Measurements from ENCODE around the gene TMEM239.
"Not testable (repeated sequence)": the region's sequence is repeated elsewhere in the genome, so short reads cannot be mapped to it uniquely, and the experiment has no call there.

The TMEM239 gene

GRCh38 chr20:2816030-2816582 is at the start of gene TMEM239:
TSS of gene TMEM239 (plus strand) at chr20:2816364. CDS start at chr20:2816555, 191 bp downstream.
- Histone ChIP-seq H3K27me3 (ENCODE audit: insufficient read depth, low read length) (peaks cover 25% of the 10 kb centered on the region), H3K9me3 (ENCODE audit: low read length) (peaks cover 2% of the 10 kb centered on the region), H3K4me3 (ENCODE audit: low read length) (no peak within 1 kb of the TSS), H3K4me1 (ENCODE audit: insufficient read depth, low read length) (no peaks in the 10 kb centered on the region), H3K36me3 (ENCODE audit: insufficient read depth, low read length) (no peaks in the 10 kb centered on the region), H2AFZ (ENCODE audit: low read depth, low read length) (no peak within 1 kb of the TSS)

- Histone ChIP-seq H3K4me1 (ENCODE audit: insufficient read depth, low read length) (no peaks in the 10 kb centered on the region), H3K27me3 (ENCODE audit: insufficient read depth, low read length) (no peaks in the 10 kb centered on the region), H3K9me3 (ENCODE audit: low read length) (no peaks in the 10 kb centered on the region), H3K36me3 (ENCODE audit: insufficient read depth, low read length) (no peaks in the 10 kb centered on the region), H2AFZ (ENCODE audit: low read depth, low read length) (no peak overlapping the region), H3K4me3 (ENCODE audit: low read length) (no peak overlapping the region)
Observed at GRCh38 chr20:2767768-2768631, 48.2 kb upstream of the TMEM239 start.

- no peaks in the 10 kb centered on the region for H3K27me3 ChIP-seq (ENCODE audit: insufficient read depth, low read length)
Observed at GRCh38 chr20:2768632-2769015, 47.5 kb upstream of the TMEM239 start.

GRCh38 chr20:2770091-2770490 is 46.1 kb upstream of the TMEM239 start:
- H3K9me3 ChIP-seq (ENCODE audit: low read length); H3K4me1 ChIP-seq (ENCODE audit: insufficient read depth, low read length); H3K27me3 ChIP-seq (ENCODE audit: insufficient read depth, low read length); H2AFZ ChIP-seq (ENCODE audit: low read depth, low read length); H3K36me3 ChIP-seq (ENCODE audit: insufficient read depth, low read length); H3K4me3 ChIP-seq (ENCODE audit: low read length): not testable (repeated sequence)

More at GRCh38 chr20:2768632-2769015, 47.5 kb upstream of the TMEM239 start:
- H3K4me1 ChIP-seq (ENCODE audit: insufficient read depth, low read length), result no peaks in the 10 kb centered on the region
- no peak overlapping the region for H2AFZ ChIP-seq (ENCODE audit: low read depth, low read length)
- no peak overlapping the region for H3K4me3 ChIP-seq (ENCODE audit: low read length)
- H3K9me3 ChIP-seq (ENCODE audit: low read length), result no peaks in the 10 kb centered on the region
- H3K36me3 ChIP-seq (ENCODE audit: insufficient read depth, low read length), result no peaks in the 10 kb centered on the region

GRCh38 chr20:2771631-2772080 is 44.5 kb upstream of the TMEM239 start:
- H3K36me3 ChIP-seq (ENCODE audit: insufficient read depth, low read length), result no peaks in the 10 kb centered on the region
- H3K9me3 ChIP-seq (ENCODE audit: low read length), result no peaks in the 10 kb centered on the region
- no peaks in the 10 kb centered on the region for H3K27me3 ChIP-seq (ENCODE audit: insufficient read depth, low read length)
- H2AFZ ChIP-seq (ENCODE audit: low read depth, low read length), result no peak overlapping the region
- no peak overlapping the region for H3K4me3 ChIP-seq (ENCODE audit: low read length)
- no peaks in the 10 kb centered on the region for H3K4me1 ChIP-seq (ENCODE audit: insufficient read depth, low read length)

DNA sequence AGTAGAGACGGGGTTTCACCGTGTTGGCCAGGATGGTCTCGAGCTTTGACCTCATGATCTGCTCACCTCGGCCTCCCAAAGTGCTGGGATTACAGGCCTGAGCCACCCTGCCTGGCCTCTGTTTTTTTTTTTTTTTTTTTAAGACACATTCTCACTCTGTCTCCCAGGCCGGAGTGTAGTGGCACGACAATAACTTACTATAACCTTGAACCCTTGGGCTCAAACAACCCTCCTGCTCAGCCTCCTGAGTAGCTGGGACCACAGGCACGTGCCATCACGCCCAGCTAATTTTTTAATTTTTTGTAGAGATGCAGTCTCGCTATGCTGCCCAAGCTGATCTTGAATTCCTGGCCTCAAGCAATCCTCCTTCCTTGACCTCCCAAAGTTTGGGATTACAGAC is 42.4 kb upstream of the TMEM239 start:
- no peaks in the 10 kb centered on the region for H3K4me1 ChIP-seq (ENCODE audit: insufficient read depth, low read length)
- no peak overlapping the region for H2AFZ ChIP-seq (ENCODE audit: low read depth, low read length)
- no peaks in the 10 kb centered on the region for H3K36me3 ChIP-seq (ENCODE audit: insufficient read depth, low read length)
- H3K27me3 ChIP-seq (ENCODE audit: insufficient read depth, low read length), result no peaks in the 10 kb centered on the region
- no peak overlapping the region for H3K4me3 ChIP-seq (ENCODE audit: low read length)
- H3K9me3 ChIP-seq (ENCODE audit: low read length), result no peaks in the 10 kb centered on the region

DNA sequence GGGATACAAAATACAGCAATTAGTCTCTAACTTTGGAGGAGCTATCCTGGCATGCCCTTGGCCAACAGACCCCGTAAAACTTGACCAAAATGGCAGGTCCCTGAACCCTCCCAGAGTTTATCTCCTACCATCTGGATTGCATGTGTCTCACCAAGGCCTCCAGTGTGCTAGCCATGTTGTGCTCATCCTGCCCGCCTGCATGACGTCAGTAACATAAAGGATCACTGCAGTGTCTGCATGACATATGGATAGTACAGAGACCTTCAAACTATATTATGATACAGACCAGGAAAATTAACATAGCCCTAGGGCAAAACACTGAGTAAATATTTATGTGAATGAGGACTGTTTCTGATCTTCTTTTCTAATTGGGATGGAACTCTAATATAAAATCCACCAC is 41.0 kb upstream of the TMEM239 start:
- Histone ChIP-seq H3K4me1 (ENCODE audit: insufficient read depth, low read length) (no peaks in the 10 kb centered on the region), H2AFZ (ENCODE audit: low read depth, low read length) (no peak overlapping the region), H3K36me3 (ENCODE audit: insufficient read depth, low read length) (no peaks in the 10 kb centered on the region), H3K9me3 (ENCODE audit: low read length) (no peaks in the 10 kb centered on the region), H3K4me3 (ENCODE audit: low read length) (no peak overlapping the region), H3K27me3 (ENCODE audit: insufficient read depth, low read length) (no peaks in the 10 kb centered on the region)

DNA sequence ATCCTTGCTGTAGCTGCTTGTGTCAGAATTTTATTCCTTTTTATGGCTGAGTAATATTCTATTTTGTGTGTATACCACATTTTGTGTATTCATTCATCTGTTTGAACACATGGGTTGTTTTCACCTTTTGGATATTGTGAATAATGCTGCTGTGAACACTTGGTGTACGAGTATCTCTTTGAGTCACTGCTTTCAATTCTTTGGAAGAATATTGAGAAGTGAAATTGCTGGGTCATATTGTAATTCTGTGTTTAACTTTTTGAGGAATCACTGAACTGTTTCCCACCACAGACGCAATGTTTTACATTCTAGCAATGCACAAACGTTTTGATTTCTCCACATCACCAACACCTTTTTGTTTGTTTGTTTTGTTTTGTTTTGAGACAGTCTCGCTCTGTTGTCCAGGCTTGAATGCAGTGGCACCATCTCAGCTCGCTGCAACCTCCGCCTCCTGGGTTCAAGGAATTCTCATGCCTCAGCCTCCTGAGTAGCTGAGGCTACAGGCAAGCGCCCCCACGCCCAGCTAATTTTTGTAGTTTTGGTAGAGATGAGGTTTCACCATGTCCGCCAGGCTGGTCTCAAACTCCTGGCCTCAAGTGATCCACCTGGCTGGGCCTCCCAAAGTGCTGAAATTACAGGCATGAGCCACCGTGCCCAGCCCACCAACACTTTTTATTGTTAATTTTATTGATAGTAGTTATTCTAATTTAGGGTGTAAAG is 37.4 kb upstream of the TMEM239 start:
- Histone ChIP-seq H2AFZ (ENCODE audit: low read depth, low read length) (no peak overlapping the region), H3K4me3 (ENCODE audit: low read length) (no peak overlapping the region), H3K27me3 (ENCODE audit: insufficient read depth, low read length) (no peaks in the 10 kb centered on the region), H3K4me1 (ENCODE audit: insufficient read depth, low read length) (no peaks in the 10 kb centered on the region), H3K9me3 (ENCODE audit: low read length) (no peaks in the 10 kb centered on the region), H3K36me3 (ENCODE audit: insufficient read depth, low read length) (no peaks in the 10 kb centered on the region)

DNA sequence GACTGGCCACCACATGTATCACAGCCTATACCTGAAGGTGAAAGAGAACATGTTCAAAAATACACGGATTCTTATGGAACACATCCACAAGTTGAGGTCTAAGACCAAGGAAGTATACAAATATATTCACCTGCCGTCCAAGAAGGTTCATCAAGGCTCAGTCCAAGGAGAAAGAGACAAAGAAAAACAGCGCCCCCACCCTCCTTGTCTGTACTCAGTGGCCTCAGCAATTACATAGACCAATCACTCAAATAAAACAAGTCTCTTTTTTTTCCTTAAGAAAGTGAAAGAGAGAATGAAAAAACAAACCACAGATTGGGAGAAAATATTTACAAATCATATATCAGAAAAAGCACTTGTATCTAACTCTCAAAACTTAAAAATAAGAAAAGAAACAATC is 35.2 kb upstream of the TMEM239 start:
- H3K4me3 ChIP-seq (ENCODE audit: low read length), result no peak overlapping the region
- H3K4me1 ChIP-seq (ENCODE audit: insufficient read depth, low read length), result no peaks in the 10 kb centered on the region
- no peak overlapping the region for H2AFZ ChIP-seq (ENCODE audit: low read depth, low read length)
- H3K36me3 ChIP-seq (ENCODE audit: insufficient read depth, low read length), result no peaks in the 10 kb centered on the region
- no peaks in the 10 kb centered on the region for H3K9me3 ChIP-seq (ENCODE audit: low read length)
- H3K27me3 ChIP-seq (ENCODE audit: insufficient read depth, low read length), result no peaks in the 10 kb centered on the region

GRCh38 chr20:2783908-2784566 is 32.1 kb upstream of the TMEM239 start:
- no peaks in the 10 kb centered on the region for H3K36me3 ChIP-seq (ENCODE audit: insufficient read depth, low read length)
- H3K9me3 ChIP-seq (ENCODE audit: low read length), result peaks cover 2% of the 10 kb centered on the region
- H3K4me3 ChIP-seq (ENCODE audit: low read length), result no peak overlapping the region
- no peak overlapping the region for H2AFZ ChIP-seq (ENCODE audit: low read depth, low read length)
- no peaks in the 10 kb centered on the region for H3K4me1 ChIP-seq (ENCODE audit: insufficient read depth, low read length)
- no peaks in the 10 kb centered on the region for H3K27me3 ChIP-seq (ENCODE audit: insufficient read depth, low read length)

DNA sequence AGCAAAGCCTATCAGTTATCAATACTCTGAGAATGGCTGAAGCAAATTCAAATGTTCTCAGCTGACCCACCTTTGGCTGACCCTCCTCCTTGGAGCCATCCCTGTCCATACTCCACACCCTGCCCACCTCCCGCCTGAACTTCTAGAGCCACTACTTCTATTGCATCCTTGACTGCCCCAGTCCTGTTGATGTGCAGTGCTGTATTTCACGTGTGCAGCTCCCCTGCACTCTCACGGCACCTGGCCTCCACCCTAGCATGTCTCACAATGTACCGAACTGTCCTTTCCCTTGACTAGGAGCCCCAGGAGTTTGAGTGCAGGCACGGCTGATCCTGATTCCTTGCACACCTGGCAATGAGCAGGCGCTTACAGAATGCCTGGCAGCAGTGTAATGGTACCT is 22.7 kb upstream of the TMEM239 start:
- Histone ChIP-seq H3K27me3 (ENCODE audit: insufficient read depth, low read length) (no peaks in the 10 kb centered on the region), H2AFZ (ENCODE audit: low read depth, low read length) (no peak overlapping the region), H3K9me3 (ENCODE audit: low read length) (no peaks in the 10 kb centered on the region), H3K36me3 (ENCODE audit: insufficient read depth, low read length) (peaks cover 39% of the 10 kb centered on the region), H3K4me3 (ENCODE audit: low read length) (no peak overlapping the region), H3K4me1 (ENCODE audit: insufficient read depth, low read length) (no peaks in the 10 kb centered on the region)

- no peaks in the 10 kb centered on the region for H3K27me3 ChIP-seq (ENCODE audit: insufficient read depth, low read length)
- H2AFZ ChIP-seq (ENCODE audit: low read depth, low read length), result no peak overlapping the region
- peaks cover 47% of the 10 kb centered on the region for H3K36me3 ChIP-seq (ENCODE audit: insufficient read depth, low read length)
- no peak overlapping the region for H3K4me3 ChIP-seq (ENCODE audit: low read length)
- H3K4me1 ChIP-seq (ENCODE audit: insufficient read depth, low read length), result peaks cover 2% of the 10 kb centered on the region
- H3K9me3 ChIP-seq (ENCODE audit: low read length), result no peaks in the 10 kb centered on the region
Observed at GRCh38 chr20:2794202-2794748, 21.9 kb upstream of the TMEM239 start.
